DOHH2 (cell line): Measurements from ENCODE around the gene SIRPG.

ENCODE experiments used
- EZH2phosphoT487 ChIP-seq: fragments of 200-600 bp; sonication (generic); IDR thresholded peaks from 2 replicates; pipeline ENCODE4 v1.6.1; 2017; ENCODE audit warnings: borderline replicate concordance, mild to moderate bottlenecking, antibody characterized with exemption, low read length, moderate library complexity, mixed read lengths
- TF ChIP-seq, protein P1 (sequence below): fragments of 200-600 bp; sonication (generic); IDR thresholded peaks from one replicate; pipeline ENCODE4 v1.5.1; 2014; ENCODE audit warnings: antibody characterized with exemption, mild to moderate bottlenecking, low read depth, low read length; ENCODE audit not compliant: poor library complexity, severe bottlenecking

DNA sequence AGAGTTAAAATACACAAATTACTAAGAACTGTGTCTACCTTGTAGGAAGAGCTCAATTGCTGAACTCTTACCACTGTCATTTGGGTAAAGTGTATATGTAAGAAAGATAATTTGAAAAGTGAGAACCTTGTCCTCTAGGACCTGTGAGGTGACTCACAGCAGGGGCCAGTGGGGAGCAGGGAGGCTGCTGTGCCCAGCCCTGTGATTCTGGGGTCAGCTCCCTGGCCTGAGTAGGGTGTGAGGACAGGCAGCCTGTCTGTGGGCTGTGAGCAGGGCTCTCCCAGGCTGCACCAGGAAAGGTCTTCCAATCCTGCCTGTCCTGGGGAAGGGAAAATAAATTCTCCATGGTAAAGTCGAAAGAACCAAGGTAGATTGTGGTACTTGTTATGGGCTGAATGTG is 27.3 kb upstream of the SIRPG start:
- TF ChIP-seq, protein P1, sequence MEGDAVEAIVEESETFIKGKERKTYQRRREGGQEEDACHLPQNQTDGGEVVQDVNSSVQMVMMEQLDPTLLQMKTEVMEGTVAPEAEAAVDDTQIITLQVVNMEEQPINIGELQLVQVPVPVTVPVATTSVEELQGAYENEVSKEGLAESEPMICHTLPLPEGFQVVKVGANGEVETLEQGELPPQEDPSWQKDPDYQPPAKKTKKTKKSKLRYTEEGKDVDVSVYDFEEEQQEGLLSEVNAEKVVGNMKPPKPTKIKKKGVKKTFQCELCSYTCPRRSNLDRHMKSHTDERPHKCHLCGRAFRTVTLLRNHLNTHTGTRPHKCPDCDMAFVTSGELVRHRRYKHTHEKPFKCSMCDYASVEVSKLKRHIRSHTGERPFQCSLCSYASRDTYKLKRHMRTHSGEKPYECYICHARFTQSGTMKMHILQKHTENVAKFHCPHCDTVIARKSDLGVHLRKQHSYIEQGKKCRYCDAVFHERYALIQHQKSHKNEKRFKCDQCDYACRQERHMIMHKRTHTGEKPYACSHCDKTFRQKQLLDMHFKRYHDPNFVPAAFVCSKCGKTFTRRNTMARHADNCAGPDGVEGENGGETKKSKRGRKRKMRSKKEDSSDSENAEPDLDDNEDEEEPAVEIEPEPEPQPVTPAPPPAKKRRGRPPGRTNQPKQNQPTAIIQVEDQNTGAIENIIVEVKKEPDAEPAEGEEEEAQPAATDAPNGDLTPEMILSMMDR = no peak
- TF ChIP-seq EZH2phosphoT487 = no peak
